Measurements from ENCODE around the gene NCK2. TPM values are rescaled to one million over a fixed set of nuclear protein-coding genes. Genes with fewer than 3 reads are reported as not detected.
A peak's percentile ranks its signal among the peaks of the same experiment; 100 is the strongest.
"Not testable (repeated sequence)": the region's sequence is repeated elsewhere in the genome, so short reads cannot be mapped to it uniquely, and the experiment has no call there.

NCK2 gene
- total RNA-seq, 1 donor from 2014 or later: 39.9 TPM

- DNase-seq (no peak), ATAC-seq (no peak)
- intact Hi-C loops (cut with micrococcal nuclease): no loop called here
Measured at GRCh38 chr2:105893011-105893995, 148.6 kb downstream of the NCK2 start.

DNA sequence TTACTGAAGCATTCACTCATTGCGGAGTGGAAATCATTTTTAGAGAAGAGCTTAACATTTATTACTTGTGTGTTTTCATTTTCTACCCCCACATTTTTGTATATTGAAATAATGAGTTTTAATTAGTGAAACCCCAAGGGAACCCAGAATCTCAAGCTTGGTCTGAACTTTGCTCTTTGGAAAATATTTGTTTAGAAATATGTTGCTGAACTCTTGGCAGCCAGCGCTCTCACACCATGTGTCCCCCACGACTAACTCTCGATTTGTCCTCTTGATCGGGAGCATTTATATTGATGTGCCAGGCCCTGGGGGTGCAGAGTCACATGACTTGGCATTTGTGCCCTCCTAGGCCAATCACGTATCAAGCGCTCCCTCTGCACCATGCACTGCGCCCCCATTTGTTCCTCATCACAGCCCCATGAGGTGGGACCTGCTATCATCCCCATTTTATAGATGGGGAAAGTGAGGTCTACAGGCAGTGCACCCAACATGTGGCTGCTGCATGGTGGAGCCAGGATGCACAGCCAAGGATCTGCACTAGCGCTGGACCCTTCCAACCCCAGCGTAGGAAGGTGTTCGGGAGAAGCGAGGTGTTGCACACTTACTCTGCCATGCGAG, 149.7 kb downstream of the NCK2 start:
- intact Hi-C loops (cut with micrococcal nuclease): no loop called here
- DNase-seq (no peak), ATAC-seq (no peak)

DNA sequence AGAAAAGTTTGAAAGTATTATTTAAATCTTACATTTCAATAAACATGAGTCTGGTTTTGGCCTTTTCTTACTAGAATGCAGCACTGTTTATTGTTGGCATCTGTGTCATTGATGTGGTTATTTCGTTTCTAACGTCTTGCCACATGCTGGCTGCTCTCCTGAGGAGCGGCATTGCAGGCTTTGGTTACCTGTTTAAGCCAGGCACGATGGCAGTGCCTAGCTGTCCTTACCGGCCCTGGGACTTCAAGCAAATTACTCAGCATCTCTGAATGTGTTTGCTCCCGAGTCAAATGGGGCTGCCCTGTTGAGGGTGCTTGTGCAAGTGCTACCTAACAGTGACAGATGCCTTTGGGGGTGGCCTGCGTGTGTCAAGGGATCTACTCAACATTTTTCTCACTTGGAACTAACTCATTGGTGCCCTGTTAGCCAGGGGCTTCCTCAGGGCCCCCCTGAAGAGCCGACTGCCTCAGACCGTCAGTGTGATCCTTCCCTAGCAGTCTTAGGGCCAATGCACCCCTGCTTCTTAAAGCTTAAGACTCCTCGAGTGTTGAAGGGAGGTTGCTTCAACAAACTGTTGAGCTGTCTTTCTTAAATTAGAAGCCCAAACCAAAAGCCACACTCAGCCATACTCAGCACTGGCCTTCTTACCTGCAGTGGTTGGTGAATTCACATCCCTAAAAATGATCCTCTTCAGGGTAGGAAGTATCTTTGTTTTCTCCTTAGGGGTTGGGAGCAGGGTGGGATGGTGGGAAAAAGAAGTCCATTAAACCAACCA, 151.5 kb downstream of the NCK2 start:
- DNase-seq: no peak
- no peak for ATAC-seq
- intact Hi-C loops (cut with micrococcal nuclease): no loop called here

- intact Hi-C loops (cut with micrococcal nuclease): no loop called here
- no peak for ATAC-seq
- DNase-seq: no peak
Measured at GRCh38 chr2:105896765-105897163, 152.1 kb downstream of the NCK2 start.

DNA sequence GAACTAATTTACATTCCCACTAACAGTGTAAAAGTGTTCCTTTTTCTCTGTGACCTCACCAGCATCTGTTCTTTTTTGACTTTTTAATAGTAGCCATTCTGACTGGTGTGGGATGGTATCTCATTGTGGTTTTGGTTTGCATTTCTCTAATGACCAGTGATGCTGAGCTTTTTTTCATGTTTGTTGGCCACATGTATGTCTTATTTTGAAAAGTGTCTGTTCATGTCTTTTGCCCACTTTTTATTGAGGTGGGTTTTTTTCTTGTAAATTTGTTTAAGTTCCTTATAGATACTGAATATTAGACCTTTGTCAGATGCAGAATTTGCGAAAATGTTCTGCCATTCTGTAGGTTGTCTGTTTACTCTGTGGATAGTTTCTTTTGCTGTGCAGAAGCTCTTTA, 153.0 kb downstream of the NCK2 start:
- intact Hi-C loops (cut with micrococcal nuclease); DNase-seq; ATAC-seq: not testable (repeated sequence)

- intact Hi-C loops (cut with micrococcal nuclease): no loop called here
- ATAC-seq (peak; percentile 38), DNase-seq (no peak)
Measured at GRCh38 chr2:105903051-105903674, 158.5 kb downstream of the NCK2 start.

- intact Hi-C loops (cut with micrococcal nuclease): no loop called here
- DNase-seq: no peak
- ATAC-seq: no peak
Measured at GRCh38 chr2:105904938-105905337, 160.2 kb downstream of the NCK2 start.

GRCh38 chr2:105906481-105906880, 161.8 kb downstream of the NCK2 start:
- intact Hi-C loops (cut with micrococcal nuclease): no loop called here
- DNase-seq: no peak
- ATAC-seq: no peak

GRCh38 chr2:105907184-105907583, 162.5 kb downstream of the NCK2 start:
- intact Hi-C loops (cut with micrococcal nuclease): no loop called here
- DNase-seq (no peak), ATAC-seq (peak; percentile 74)

GRCh38 chr2:105909215-105909614, 164.5 kb downstream of the NCK2 start:
- intact Hi-C loops (cut with micrococcal nuclease): no loop called here
- DNase-seq (no peak), ATAC-seq (peak; percentile 55)

GRCh38 chr2:105910497-105911238, 166.0 kb downstream of the NCK2 start:
- DNase-seq (no peak), ATAC-seq (no peak)
- intact Hi-C loops (cut with micrococcal nuclease): no loop called here

GRCh38 chr2:105911425-105911824, 166.7 kb downstream of the NCK2 start:
- intact Hi-C loops (cut with micrococcal nuclease): no loop called here
- DNase-seq: no peak
- ATAC-seq: no peak

GRCh38 chr2:105912081-105912480, 167.4 kb downstream of the NCK2 start:
- intact Hi-C loops (cut with micrococcal nuclease): no loop called here
- DNase-seq (no peak), ATAC-seq (no peak)

DNA sequence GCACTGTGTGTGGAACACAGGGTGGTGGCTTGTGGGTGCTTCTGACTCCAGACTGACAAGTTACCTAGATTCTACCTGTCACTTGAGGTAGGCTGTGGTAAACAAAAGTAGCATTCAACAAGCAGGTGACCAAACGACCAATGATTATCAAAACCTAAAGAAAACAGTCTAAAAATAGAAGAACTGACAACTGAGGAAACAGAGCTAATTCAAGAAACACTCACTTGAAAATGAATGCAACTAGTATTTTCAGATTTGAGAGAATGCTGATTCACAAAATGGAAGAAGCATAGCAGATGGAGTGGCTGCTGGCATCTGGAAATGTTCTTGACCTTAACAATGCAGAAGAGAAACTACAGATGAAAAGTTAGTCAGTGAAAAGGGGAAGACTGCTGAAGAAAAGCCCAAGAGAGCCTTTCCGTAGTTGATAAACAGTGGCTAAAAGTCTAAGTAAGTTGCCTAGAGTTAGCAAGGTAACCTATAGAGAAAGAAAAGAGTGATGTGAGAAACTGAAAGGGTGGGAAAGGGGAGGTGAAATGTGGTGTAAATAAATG, 170.4 kb downstream of the NCK2 start:
- intact Hi-C loops (cut with micrococcal nuclease): no loop called here
- DNase-seq: no peak
- ATAC-seq: no peak

GRCh38 chr2:105917226-105917625, 172.5 kb downstream of the NCK2 start:
- no peak for DNase-seq
- no peak for ATAC-seq
- intact Hi-C loops (cut with micrococcal nuclease): no loop called here

GRCh38 chr2:105917688-105918087, 173.0 kb downstream of the NCK2 start:
- no peak for DNase-seq
- no peak for ATAC-seq

DNA sequence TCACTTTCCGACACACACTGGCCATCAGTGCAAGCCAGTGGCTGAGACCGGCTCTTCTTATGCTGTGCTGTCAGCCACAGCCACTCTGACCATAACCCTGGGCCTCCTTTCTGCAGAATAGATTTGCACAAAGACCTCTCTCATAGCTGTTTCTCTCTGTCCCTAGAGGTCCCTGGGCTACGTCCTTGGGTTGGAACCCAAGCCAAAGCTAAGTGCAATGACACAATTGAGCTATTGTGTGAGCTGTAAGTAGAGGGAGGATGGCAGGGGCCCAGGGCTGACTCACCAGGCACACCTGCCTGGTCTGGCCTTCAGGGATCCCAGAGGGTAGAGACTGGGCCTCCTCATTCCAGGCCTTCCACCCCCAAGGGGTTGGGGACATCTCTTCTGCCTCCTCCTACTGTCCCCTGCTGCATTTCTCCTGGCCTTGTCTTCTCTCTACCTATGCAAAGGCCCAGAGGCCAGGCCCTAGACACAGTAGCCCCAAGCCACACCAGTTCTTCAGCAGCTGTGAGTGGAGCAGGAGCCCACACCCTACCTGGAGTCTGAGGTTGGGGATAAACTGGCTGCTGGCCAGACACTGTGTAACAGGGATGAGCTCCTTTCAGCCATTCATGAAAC, 174.6 kb downstream of the NCK2 start:
- DNase-seq: peak; percentile 79
- intact Hi-C loops (cut with micrococcal nuclease): no loop called here
- ATAC-seq: peak; percentile 95

More at GRCh38 chr2:105917688-105918087, 173.0 kb downstream of the NCK2 start:
- intact Hi-C loops (cut with micrococcal nuclease): no loop called here

DNA sequence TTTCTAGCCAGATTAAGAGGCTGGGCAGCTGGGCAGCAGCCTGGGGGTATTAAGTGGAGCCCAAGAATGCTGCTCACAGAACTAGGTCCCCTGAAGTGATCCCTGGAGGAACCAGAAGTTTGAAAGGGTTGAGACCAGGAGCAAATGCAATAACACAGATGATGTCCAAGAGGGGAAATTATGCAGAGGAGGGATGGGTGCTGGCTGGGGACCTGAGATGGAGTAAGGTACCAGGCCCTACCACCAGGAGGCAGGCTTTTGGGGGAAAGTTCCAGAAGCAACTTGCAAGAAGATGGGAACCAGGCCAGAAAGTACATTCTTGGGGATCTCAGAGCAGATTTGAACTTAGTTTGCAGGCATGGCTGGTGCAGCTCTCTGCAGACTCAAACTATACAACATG, 175.1 kb downstream of the NCK2 start:
- intact Hi-C loops (cut with micrococcal nuclease): no loop called here
- ATAC-seq: peak; percentile 10

More for the DNA sequence above, 175.1 kb downstream of the NCK2 start:
- DNase-seq: no peak

Measured in left ventricle myocardium superior (tissue), 1 donor.